Measurements from ENCODE around the gene MYO3B. TPM values are rescaled to one million over a fixed set of nuclear protein-coding genes. Genes with fewer than 3 reads are reported as not detected.

The MYO3B gene
- total RNA-seq, 1 donor from 2014 or later, result 0.17 TPM

- Histone ChIP-seq H3K4me3 (no peak overlapping the region), H3K9me3 (no peaks in the 10 kb centered on the region), H3K36me3 (no peaks in the 10 kb centered on the region), H3K4me1 (no peaks in the 10 kb centered on the region), H3K27me3 (no peaks in the 10 kb centered on the region), H3K27ac (no peak overlapping the region)
- DNase-seq, result no peak
- intact Hi-C loops (cut with DNase I), result no loop called here
- ATAC-seq, result no peak
- no peak for TF ChIP-seq CTCF (IDR thresholded peaks at IDR 0.05)
Measured at GRCh38 chr2:170254293-170254732, 76.4 kb downstream of the MYO3B start.

GRCh38 chr2:170255137-170255536, 77.2 kb downstream of the MYO3B start:
- intact Hi-C loops (cut with DNase I), result no loop called here

GRCh38 chr2:170255971-170256370, 78.0 kb downstream of the MYO3B start:
- no peaks in the 10 kb centered on the region for H3K9me3 ChIP-seq
- no peak overlapping the region for H3K4me3 ChIP-seq
- no peaks in the 10 kb centered on the region for H3K27me3 ChIP-seq
- ATAC-seq (no peak), DNase-seq (no peak)
- TF ChIP-seq CTCF (IDR thresholded peaks at IDR 0.05), result no peak
- intact Hi-C loops (cut with DNase I), result no loop called here
- no peaks in the 10 kb centered on the region for H3K4me1 ChIP-seq
- no peak overlapping the region for H3K27ac ChIP-seq
- H3K36me3 ChIP-seq, result no peaks in the 10 kb centered on the region

More at GRCh38 chr2:170255137-170255536, 77.2 kb downstream of the MYO3B start:
- no peak for TF ChIP-seq CTCF (IDR thresholded peaks at IDR 0.05)
- Histone ChIP-seq H3K27ac (no peak overlapping the region), H3K27me3 (no peaks in the 10 kb centered on the region), H3K4me3 (no peak overlapping the region), H3K9me3 (no peaks in the 10 kb centered on the region), H3K36me3 (no peaks in the 10 kb centered on the region), H3K4me1 (no peaks in the 10 kb centered on the region)
- no peak for DNase-seq
- ATAC-seq, result no peak

- H3K27ac ChIP-seq, result no peak overlapping the region
- no peak overlapping the region for H3K4me3 ChIP-seq
- no peaks in the 10 kb centered on the region for H3K9me3 ChIP-seq
- TF ChIP-seq CTCF (IDR thresholded peaks at IDR 0.05), result no peak
- H3K27me3 ChIP-seq, result no peaks in the 10 kb centered on the region
- DNase-seq, result no peak
- H3K4me1 ChIP-seq, result no peaks in the 10 kb centered on the region
- ATAC-seq, result no peak
- intact Hi-C loops (cut with DNase I), result no loop called here
- no peaks in the 10 kb centered on the region for H3K36me3 ChIP-seq
Measured at GRCh38 chr2:170258382-170258781, 80.4 kb downstream of the MYO3B start.

GRCh38 chr2:170260188-170260587, 82.2 kb downstream of the MYO3B start:
- DNase-seq (no peak), ATAC-seq (no peak)
- no peaks in the 10 kb centered on the region for H3K4me1 ChIP-seq
- no peak overlapping the region for H3K27ac ChIP-seq
- no peak for TF ChIP-seq CTCF (IDR thresholded peaks at IDR 0.05)
- intact Hi-C loops (cut with DNase I), result no loop called here
- H3K4me3 ChIP-seq, result no peak overlapping the region
- H3K36me3 ChIP-seq, result no peaks in the 10 kb centered on the region
- no peaks in the 10 kb centered on the region for H3K9me3 ChIP-seq
- no peaks in the 10 kb centered on the region for H3K27me3 ChIP-seq

- TF ChIP-seq CTCF (IDR thresholded peaks at IDR 0.05), result no peak
- no peaks in the 10 kb centered on the region for H3K9me3 ChIP-seq
- no peaks in the 10 kb centered on the region for H3K4me1 ChIP-seq
- H3K27ac ChIP-seq, result no peak overlapping the region
- H3K4me3 ChIP-seq, result no peak overlapping the region
- no peaks in the 10 kb centered on the region for H3K36me3 ChIP-seq
- DNase-seq (no peak), ATAC-seq (no peak)
- intact Hi-C loops (cut with DNase I), result no loop called here
- H3K27me3 ChIP-seq, result no peaks in the 10 kb centered on the region
Measured at GRCh38 chr2:170261566-170261965, 83.6 kb downstream of the MYO3B start.

Measured in upper lobe of right lung (tissue), 1 donor.